ENCODE results near the gene KRTAP2-3.
"Not testable (repeated sequence)": the region's sequence is repeated elsewhere in the genome, so short reads cannot be mapped to it uniquely, and the experiment has no call there.

KRTAP2-3 gene

DNA sequence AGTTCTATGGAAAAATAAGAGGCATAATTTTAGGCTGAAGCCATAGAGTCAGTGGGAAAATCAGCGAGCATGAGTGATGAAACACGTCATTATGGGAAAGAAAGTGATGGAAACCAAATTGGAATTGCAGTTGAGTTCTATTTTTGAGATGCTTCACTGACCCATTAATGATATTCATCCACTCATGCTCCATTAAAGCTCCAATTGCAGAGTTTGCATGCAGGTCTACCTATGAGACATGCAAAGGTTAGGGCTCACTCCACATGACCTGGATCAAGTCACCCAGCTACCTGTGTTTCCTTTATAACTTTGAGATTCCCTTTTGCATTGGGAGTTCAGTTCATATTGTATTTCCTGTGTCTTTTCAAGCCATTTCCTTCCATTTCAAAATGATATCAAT lies 13.8 kb upstream of the KRTAP2-3 start:
- DNase-seq (ENCODE audit: low read depth), result no peak
- H3K4me3 ChIP-seq (ENCODE audit: low read depth, low read length), result no peak overlapping the region
- in situ Hi-C loops (cut with HindIII; ENCODE audit: low sequenced_read_pairs), result no loop called here
- TF ChIP-seq, protein P1, sequence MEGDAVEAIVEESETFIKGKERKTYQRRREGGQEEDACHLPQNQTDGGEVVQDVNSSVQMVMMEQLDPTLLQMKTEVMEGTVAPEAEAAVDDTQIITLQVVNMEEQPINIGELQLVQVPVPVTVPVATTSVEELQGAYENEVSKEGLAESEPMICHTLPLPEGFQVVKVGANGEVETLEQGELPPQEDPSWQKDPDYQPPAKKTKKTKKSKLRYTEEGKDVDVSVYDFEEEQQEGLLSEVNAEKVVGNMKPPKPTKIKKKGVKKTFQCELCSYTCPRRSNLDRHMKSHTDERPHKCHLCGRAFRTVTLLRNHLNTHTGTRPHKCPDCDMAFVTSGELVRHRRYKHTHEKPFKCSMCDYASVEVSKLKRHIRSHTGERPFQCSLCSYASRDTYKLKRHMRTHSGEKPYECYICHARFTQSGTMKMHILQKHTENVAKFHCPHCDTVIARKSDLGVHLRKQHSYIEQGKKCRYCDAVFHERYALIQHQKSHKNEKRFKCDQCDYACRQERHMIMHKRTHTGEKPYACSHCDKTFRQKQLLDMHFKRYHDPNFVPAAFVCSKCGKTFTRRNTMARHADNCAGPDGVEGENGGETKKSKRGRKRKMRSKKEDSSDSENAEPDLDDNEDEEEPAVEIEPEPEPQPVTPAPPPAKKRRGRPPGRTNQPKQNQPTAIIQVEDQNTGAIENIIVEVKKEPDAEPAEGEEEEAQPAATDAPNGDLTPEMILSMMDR (IDR thresholded peaks at IDR 0.05; ENCODE audit: low read depth, low read length, missing control alignments), result no peak

DNA sequence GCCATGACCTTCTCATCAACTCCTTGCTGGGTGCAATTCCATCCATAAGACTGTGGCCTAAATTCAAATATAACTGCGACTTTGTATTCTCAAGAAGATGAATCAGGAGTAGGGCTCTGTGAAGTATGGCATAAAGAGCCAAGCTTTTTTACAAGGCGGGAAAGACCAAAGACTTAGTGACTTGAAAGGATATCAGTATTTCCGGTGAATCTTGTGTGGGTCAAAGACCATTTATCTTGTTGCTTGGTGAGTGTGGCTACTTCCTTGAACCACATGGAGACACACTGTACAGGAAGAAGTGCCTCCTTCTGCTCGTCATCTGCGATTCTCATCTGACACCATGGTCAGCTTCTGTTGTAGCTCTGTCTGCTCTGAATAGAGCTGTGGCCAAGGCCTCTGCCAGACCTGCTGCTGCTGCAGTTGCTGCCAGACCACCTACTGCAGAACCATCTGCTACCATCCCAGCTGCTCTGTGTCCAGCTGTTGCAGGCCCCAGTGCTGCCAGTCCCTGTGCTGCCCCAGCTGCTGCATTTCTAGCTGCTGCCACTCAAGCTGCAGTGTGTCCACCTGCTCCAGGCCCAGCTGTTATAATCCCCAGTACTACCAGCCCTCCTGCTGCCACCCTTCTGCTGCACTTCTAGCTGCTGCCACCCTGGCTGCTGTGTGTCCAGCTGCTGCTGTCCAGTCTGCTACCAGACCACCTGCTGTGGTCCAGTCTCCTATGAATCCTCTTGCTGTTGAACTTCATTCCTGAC lies 11.9 kb upstream of the KRTAP2-3 start:
- no peak overlapping the region for H3K4me3 ChIP-seq (ENCODE audit: low read depth, low read length)
- TF ChIP-seq, protein P1 (IDR thresholded peaks at IDR 0.05; ENCODE audit: low read depth, low read length, missing control alignments), result no peak
- no peak for DNase-seq (ENCODE audit: low read depth)
- in situ Hi-C loops (cut with HindIII; ENCODE audit: low sequenced_read_pairs), result no loop called here

- no peak overlapping the region for H3K4me3 ChIP-seq (ENCODE audit: low read depth, low read length)
- DNase-seq (ENCODE audit: low read depth), result no peak
- TF ChIP-seq, protein P1 (IDR thresholded peaks at IDR 0.05; ENCODE audit: low read depth, low read length, missing control alignments), result no peak
- in situ Hi-C loops (cut with HindIII; ENCODE audit: low sequenced_read_pairs), result no loop called here
Measured at GRCh38 chr17:41069031-41069430, 9.1 kb upstream of the KRTAP2-3 start.

DNA sequence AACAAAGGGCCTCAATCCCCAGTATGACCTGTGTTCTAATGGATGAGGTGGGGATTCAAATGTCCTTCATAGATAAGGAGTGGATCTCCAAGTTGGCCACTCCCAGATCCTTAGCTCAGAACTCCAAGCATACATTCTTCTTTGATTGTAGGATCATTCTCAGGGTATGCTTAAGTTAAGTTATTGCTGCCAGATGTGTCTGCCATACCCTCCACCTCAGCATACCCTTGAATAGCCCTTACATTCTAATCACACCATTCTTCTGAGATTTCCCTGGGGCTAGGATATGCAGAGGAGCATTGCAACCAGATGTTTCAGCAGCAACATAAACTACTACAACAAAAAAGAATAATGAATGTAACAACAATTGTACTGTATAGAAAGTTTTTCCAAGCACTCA lies 7.4 kb upstream of the KRTAP2-3 start:
- DNase-seq (ENCODE audit: low read depth), result no peak
- H3K4me3 ChIP-seq (ENCODE audit: low read depth, low read length), result no peak overlapping the region
- TF ChIP-seq, protein P1 (IDR thresholded peaks at IDR 0.05; ENCODE audit: low read depth, low read length, missing control alignments), result no peak
- in situ Hi-C loops (cut with HindIII; ENCODE audit: low sequenced_read_pairs), result no loop called here

- TF ChIP-seq, protein P1 (IDR thresholded peaks at IDR 0.05; ENCODE audit: low read depth, low read length, missing control alignments), result no peak
- no peak within 1 kb of the TSS for H3K4me3 ChIP-seq (ENCODE audit: low read depth, low read length)
- no peak for DNase-seq (ENCODE audit: low read depth)
- in situ Hi-C loops (cut with HindIII; ENCODE audit: low sequenced_read_pairs), result no loop called here
Measured at GRCh38 chr17:41065829-41066624, 6.1 kb upstream of the KRTAP2-3 start, which contains the start of gene KRTAP2-4. Gene KRTAP2-4, minus strand, starts transcription at chr17:41065879. Its CDS starts 34 bp downstream, at chr17:41065845.

DNA sequence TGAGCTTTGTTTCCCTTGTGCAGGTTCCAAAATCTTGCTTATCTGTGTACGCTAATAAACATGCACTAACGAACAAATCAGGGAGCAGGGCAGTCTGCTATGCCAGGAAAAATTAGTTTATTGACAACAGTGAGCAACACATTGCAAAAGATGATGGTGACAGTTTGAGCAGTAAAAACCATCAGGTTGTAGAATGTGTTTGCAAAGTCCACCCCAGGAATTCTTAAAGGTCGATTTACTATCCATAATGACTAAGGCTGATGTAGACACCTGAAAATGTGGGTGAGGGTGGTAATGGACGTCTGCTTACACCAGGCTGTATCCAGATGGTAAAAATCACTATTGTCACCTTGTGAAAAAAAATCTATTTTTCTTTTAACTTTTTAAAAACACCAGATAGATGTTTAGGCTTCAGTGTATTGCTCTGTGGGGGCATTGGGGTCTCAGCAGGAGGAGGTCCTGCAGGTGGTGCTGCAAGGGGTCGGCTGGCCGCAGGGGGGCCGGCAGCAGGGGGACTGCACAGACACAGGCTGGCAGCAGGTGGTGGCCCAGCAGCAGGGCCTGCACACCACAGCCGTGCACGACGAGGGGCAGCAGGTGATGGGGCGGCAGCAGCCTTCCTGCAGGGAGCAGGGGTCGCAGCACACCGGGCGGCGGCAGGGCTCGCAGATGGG lies 5.2 kb upstream of the KRTAP2-3 start:
- H3K4me3 ChIP-seq (ENCODE audit: low read depth, low read length); in situ Hi-C loops (cut with HindIII; ENCODE audit: low sequenced_read_pairs); DNase-seq (ENCODE audit: low read depth): not testable (repeated sequence)
